Activated T-cell treated with anti-CD3 and anti-CD28 coated beads, Interleukin-2, amount 50 U/mL, for 48 hours (primary cell): ENCODE data around the gene MYH3.

Experiments
- DNase-seq, 2 experiments: peaks; one replicate each; pipeline ENCODE4 v3.0.0-alpha.2; 2020

Gene MYH3

GRCh38 chr17:10612957-10613744 lies 44.0 kb downstream of the MYH3 start:
- DNase-seq: no peak

- no peak for DNase-seq
Measured at GRCh38 chr17:10610884-10611283, 46.2 kb downstream of the MYH3 start.

GRCh38 chr17:10608244-10608643 lies 48.9 kb downstream of the MYH3 start:
- no peak for DNase-seq

GRCh38 chr17:10606110-10606509 lies 51.0 kb downstream of the MYH3 start:
- DNase-seq: no peak

GRCh38 chr17:10605221-10605783 lies 51.8 kb downstream of the MYH3 start:
- DNase-seq: no peak

GRCh38 chr17:10604521-10604920 lies 52.6 kb downstream of the MYH3 start:
- no peak for DNase-seq

- no peak for DNase-seq
Measured at GRCh38 chr17:10603931-10604330, 53.2 kb downstream of the MYH3 start.

GRCh38 chr17:10600571-10600970 lies 56.5 kb downstream of the MYH3 start:
- no peak for DNase-seq

GRCh38 chr17:10598621-10599020 lies 58.5 kb downstream of the MYH3 start:
- DNase-seq: no peak

- DNase-seq: no peak
Measured at GRCh38 chr17:10589553-10590145, 67.5 kb downstream of the MYH3 start.

- DNase-seq: no peak
Measured at GRCh38 chr17:10585529-10585928, 71.6 kb downstream of the MYH3 start.

GRCh38 chr17:10583834-10584233 lies 73.3 kb downstream of the MYH3 start:
- no peak for DNase-seq

- DNase-seq: no peak
Measured at GRCh38 chr17:10579270-10579669, 77.8 kb downstream of the MYH3 start.
